HEK293 (cell line): ENCODE measurements around the gene BTBD2.

Experiments
- BCL11A ChIP-seq: fragments of 450-650 bp; formaldehyde crosslinking; IDR thresholded peaks from 2 replicates; pipeline ENCODE4 v1.5.1; 2016; ENCODE audit warnings: low read depth, missing biosample characterization, missing genetic modification characterization
- CTCF ChIP-seq: fragments of 450-650 bp; formaldehyde crosslinking; IDR thresholded peaks from 2 replicates; pipeline ENCODE4 v1.5.1; 2016; ENCODE audit warnings: missing biosample characterization, missing genetic modification characterization
- HIC1 ChIP-seq: fragments of 450-650 bp; formaldehyde crosslinking; IDR thresholded peaks from 2 replicates; pipeline ENCODE4 v1.5.1; 2016; ENCODE audit warnings: missing biosample characterization, missing genetic modification characterization
- KLF16 ChIP-seq: fragments of 450-650 bp; formaldehyde crosslinking; IDR thresholded peaks from 2 replicates; pipeline ENCODE4 v1.5.1; 2017; ENCODE audit warnings: missing biosample characterization, missing genetic modification characterization
- ZBTB8A ChIP-seq: fragments of 450-650 bp; formaldehyde crosslinking; IDR thresholded peaks from 2 replicates; pipeline ENCODE4 v1.5.1; 2016; ENCODE audit warnings: missing biosample characterization, missing genetic modification characterization
- ZNF121 ChIP-seq: fragments of 450-650 bp; formaldehyde crosslinking; IDR thresholded peaks from 2 replicates; pipeline ENCODE4 v1.5.1; 2016; ENCODE audit warnings: missing biosample characterization, missing genetic modification characterization
- ZNF155 ChIP-seq: fragments of 450-650 bp; formaldehyde crosslinking; IDR thresholded peaks from 2 replicates; pipeline ENCODE4 v1.5.1; 2016; ENCODE audit warnings: missing biosample characterization, missing genetic modification characterization
- ZNF302 ChIP-seq: fragments of 450-650 bp; formaldehyde crosslinking; IDR thresholded peaks from 2 replicates; pipeline ENCODE4 v1.5.1; 2016; ENCODE audit warnings: missing biosample characterization, missing genetic modification characterization, low read depth
- ZNF391 ChIP-seq: fragments of 450-650 bp; formaldehyde crosslinking; IDR thresholded peaks from 2 replicates; pipeline ENCODE4 v1.5.1; 2016; ENCODE audit warnings: low read depth, missing biosample characterization, missing genetic modification characterization, borderline replicate concordance
- ZNF660 ChIP-seq: fragments of 450-650 bp; IDR thresholded peaks from 2 replicates; pipeline ENCODE4 v1.5.1; 2018; ENCODE audit warnings: missing biosample characterization, mild to moderate bottlenecking, missing genetic modification characterization
- ZNF837 ChIP-seq: fragments of 450-650 bp; formaldehyde crosslinking; IDR thresholded peaks from 2 replicates; pipeline ENCODE4 v1.5.1; 2016; ENCODE audit warnings: missing biosample characterization, missing genetic modification characterization

- no peak for TF ChIP-seq CTCF (tag by site-specific recombination)
- TF ChIP-seq HIC1 (tag by site-specific recombination): peak; percentile 23; the same call in 1 of the 2 replicates
- no peak for TF ChIP-seq ZNF155
- TF ChIP-seq ZNF837: no peak
- TF ChIP-seq ZNF660 (tag by site-specific recombination): no peak
- TF ChIP-seq ZNF121 (tag by site-specific recombination): no peak
- TF ChIP-seq BCL11A (tag by site-specific recombination): no peak
- TF ChIP-seq ZNF391 (tag by site-specific recombination): no peak
- no peak for TF ChIP-seq ZBTB8A
- TF ChIP-seq KLF16 (tag by site-specific recombination): no peak
- no peak for TF ChIP-seq ZNF302
Measured at GRCh38 chr19:1977120-1977519, 38.4 kb downstream of the BTBD2 start.
